Mucosa of gallbladder (tissue), 1 donor: ENCODE measurements around the gene TMEM121. TPM values are rescaled to one million over a fixed set of nuclear protein-coding genes. Genes with fewer than 3 reads are reported as not detected.
A peak's percentile ranks its signal among the peaks of the same experiment; 100 is the strongest.

Experiments used
- DNase-seq: peaks from one replicate; pipeline ENCODE4 v3.0.0-alpha.2; 2020; ENCODE audit warnings: low spot score
- total RNA-seq: library from RNA; stranded (reverse); gene quantifications from one replicate; pipeline ENCODE4 v1.2.1, GENCODE V29; 2021
- donor health status: DM: no; HTN: no; CAD: no.

Gene TMEM121
- total RNA-seq, 1 donor from 2014 or later, result 3.7 TPM

DNA sequence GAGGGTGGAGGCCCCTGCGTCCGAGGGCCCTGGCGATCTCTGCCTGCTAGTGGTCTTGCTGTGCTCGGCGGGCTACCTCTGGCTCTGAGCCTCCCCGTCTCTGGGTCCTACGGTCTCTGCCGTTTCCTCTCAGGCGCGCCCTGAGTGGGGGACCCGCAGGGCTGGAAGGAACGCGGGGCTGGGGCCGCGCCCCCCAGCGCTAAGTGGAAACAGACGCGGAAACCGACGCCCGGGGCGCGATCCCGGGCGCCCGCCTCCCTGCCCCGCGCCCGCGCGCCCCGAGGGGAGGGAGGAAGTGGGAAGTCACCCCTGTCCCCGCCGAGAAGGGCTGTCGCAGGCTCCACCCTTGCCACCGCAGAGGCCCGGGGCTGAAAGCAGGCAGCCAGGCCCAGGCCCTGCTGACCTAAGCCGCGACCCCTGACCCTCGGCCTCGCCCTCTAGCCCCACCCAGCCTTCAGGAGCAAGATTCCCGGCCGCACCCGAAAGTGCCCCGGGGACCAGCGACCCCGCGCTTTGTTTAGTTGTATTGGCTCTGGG, 38.9 kb upstream of the TMEM121 start:
- no peak for DNase-seq

GRCh38 chr14:105487986-105488777, 38.2 kb upstream of the TMEM121 start:
- DNase-seq, result no peak

- no peak for DNase-seq
These were observed 37.4 kb upstream of the TMEM121 start for GRCh38 chr14:105488781-105489541.

DNA sequence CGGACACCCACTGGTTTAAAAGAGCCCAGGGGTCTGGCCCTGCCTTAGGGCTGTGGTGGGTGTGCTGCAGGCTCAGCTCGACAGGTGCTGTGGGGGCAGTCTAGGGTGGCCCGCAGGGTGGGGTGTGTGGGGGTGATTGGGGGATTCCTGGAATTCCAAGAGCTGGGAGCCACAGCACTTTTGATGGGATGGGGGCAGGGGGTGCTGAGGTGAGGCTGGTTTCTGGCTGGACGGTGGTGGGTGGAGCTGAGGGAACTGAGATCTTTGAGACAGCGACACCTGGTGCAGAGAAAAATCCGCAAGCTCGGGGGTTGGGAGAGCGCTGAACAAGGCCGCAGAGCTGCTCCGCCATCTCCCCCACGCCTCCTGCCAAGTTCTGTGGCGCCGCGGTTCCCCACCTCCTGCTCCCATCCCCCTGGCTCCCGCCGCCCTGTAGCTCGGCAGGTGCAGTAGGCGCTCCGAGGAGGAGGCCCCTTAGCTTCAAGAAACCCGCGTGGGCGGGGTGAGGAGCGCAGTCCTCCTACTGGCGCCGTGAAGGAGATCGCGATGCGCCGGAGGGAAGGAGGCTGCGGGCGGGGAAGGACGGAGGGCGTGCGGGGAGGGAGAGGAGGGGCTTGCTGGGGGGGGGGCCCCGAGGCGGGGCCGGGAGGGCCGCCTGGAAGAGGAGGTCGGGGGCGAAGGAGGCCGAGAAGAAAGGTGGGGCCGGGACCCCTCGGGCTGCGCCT, 36.7 kb upstream of the TMEM121 start:
- DNase-seq, result peak; percentile 90

DNA sequence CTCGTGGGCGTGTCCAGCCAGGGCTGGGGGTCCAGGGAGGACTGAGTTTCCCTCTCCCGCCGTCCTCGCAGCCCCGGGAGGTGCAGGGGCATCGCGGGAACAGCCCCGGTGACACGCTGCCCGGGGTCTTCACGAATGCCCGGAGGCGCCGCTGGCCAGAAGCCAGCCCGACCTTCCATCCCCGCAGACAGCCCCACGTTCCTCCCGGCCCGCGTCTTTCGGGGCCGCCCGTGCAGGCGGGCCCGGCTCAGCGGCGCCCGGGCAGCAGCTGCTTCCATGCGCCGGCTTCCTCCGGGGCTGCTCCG, 36.2 kb upstream of the TMEM121 start:
- no peak for DNase-seq

- DNase-seq, result peak; percentile 100
These were observed 35.6 kb upstream of the TMEM121 start, which contains the start of gene TEDC1 for GRCh38 chr14:105490572-105491365. TEDC1 (plus strand) TSS chr14:105491246; CDS start chr14:105491376, 130 bp downstream.

DNA sequence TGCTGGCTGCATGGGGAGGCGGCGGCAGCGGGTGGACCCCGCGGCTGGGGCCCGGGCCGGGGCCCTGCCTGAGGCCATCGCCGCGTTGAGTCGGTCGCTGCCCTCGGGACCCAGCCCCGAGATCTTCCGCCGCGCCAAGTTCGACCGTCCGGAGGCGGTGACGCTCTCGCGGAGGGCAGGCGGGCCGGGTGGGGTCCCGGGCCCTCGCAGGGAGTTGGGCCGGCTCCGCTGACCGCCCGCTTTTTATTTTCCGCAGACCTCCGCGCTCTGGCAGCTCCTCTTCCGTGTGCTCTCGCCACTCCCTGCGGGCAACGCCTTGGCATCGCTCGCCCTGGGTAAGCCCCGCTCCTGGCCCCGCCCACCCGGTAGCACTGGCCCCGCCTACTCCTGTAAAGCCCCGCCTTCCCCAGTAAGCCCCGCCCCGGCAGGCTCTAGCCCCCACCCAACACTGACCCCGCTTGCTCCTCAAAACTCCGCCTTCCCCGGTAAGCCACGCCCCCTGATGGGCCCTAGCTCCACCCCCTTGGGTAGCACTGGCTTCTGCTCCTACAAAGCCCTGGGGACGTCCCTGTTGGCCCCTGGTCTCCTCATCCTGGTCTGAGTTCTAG, 34.9 kb upstream of the TMEM121 start:
- no peak for DNase-seq

- no peak for DNase-seq
These were observed 34.1 kb upstream of the TMEM121 start for GRCh38 chr14:105492031-105492970.

GRCh38 chr14:105492971-105493871, 33.2 kb upstream of the TMEM121 start:
- no peak for DNase-seq

DNA sequence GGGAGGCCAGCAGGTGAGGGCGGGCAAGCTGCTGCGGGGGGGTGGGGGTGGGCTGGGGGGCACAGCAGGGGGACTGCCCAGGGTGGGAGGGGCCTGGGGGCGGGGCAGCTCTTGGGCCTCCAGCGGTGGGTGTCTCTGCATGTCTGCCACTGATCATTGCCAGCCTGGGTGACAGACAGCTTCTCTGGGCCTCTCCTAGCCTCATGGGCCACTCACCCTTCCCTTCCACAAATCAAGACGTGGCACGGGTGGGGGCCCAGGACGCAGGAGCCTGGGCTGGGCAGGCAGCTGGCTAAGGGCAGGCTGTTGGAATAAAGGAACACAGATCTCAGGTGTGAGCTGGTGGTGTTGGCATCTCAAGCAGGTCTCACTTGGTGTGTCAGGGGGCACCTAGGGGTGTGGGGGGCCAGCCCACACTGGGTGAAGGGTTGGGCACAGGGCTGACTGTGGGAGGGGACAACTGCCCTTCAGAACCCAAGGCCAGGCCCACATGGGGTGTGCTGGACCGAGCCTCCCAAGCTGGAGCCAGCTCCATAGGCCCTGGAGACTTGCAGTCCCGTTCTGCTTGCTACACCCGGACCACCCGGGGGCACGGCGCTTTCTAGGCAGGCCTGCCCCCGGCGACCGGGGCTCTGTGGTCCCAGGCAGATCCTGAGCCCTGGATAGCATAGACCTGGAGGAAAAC, 32.3 kb upstream of the TMEM121 start:
- no peak for DNase-seq

DNA sequence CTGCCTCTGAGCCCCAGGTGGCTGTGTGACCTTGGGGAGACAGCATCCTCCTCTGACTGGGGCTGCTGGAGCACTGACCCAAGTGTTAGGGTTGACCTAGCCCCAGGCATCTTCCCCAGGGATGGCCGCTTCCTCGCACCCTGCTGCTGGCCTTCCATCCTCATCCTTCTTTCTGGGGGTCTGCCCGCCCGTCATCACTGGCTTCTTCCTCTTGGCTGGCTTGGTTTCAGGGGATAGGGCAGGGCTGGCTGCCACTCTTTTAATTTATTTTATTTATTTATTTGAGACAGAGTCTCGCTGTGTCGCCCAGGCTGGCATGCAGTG, 31.8 kb upstream of the TMEM121 start:
- DNase-seq, result no peak

DNA sequence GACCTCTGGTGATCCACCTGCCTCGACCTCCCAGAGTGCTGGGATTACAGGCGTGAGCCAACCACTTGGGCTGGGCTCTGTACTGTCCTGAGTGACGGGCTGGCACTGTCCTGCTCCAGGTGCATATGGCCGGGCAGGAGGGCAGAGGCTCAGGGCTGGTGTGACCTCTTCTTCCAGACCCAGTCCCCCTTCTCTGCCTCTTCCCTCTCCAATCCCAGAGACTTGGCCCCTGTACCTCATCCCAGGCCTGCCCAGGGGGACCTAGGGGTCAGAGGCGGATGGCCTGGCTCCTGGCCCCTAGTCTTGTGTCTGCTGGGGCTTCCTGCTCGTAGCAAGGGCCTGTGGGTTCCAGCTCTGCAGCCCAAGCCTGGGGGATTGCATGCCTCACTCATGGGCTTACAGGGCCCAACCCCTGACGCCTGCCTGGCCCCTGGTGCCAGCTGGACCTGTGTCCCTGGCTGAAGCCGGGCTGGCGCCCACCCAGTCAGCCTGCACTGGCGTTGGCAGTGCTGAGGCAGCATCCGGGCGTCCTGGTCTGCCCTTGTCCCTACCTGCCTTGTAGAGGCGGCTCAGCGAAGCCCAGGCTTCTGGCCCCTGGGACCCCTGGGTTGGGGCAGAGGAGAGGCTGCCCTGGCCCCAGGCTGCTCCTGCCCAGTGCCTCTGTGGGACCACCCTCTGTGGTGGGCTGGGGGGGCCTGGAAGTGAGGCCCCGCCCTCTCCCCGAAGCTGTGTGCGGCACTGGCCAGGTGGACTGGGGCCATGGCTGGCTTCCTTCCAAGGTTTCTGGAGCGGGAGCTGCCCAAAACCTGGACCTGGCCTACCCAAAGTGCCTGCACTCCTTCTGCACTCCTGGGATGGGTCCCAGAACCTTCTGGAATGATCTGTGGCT, 31.0 kb upstream of the TMEM121 start:
- no peak for DNase-seq

DNA sequence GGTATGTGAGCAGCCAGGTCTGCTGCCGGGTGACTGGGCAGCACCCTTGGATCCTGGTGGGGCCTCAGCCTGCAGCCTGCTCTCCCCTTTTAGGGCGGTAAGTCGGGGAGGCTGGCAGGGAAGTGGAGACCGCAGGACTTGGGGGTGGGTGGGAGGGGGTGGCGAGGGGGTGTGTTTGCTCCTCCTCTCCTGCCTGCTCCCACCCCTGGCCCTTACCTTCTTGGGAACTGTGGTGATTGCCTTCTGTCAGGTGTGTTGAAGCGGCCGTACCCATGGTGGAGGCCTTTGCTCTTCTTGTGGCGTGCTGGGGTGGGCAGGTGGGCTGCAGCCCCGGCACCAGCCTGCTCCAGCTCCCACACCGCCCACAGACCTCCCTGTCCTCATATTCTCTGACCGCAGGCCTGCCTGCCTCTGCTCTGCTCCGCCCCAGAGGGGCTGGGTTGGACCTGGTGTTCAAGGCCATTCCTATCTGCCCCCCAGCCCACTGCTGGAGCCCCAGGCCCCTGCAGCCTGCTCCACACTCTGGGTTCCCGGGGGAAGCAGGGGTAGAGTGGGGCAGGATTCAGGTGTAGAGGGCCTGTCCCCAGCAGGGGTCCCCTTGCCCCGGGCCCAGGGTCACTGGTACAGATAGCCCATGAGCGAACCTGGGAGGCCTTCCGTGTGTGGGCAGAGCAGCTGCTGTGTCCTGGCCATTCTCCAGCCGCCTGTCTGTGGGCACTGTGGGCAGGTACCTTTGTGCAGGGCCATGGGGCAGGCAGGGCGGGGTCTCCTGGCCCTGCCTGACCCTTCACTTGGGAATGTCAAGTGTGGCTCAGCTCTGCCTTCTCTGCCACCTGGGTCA, 30.2 kb upstream of the TMEM121 start:
- DNase-seq, result no peak

DNA sequence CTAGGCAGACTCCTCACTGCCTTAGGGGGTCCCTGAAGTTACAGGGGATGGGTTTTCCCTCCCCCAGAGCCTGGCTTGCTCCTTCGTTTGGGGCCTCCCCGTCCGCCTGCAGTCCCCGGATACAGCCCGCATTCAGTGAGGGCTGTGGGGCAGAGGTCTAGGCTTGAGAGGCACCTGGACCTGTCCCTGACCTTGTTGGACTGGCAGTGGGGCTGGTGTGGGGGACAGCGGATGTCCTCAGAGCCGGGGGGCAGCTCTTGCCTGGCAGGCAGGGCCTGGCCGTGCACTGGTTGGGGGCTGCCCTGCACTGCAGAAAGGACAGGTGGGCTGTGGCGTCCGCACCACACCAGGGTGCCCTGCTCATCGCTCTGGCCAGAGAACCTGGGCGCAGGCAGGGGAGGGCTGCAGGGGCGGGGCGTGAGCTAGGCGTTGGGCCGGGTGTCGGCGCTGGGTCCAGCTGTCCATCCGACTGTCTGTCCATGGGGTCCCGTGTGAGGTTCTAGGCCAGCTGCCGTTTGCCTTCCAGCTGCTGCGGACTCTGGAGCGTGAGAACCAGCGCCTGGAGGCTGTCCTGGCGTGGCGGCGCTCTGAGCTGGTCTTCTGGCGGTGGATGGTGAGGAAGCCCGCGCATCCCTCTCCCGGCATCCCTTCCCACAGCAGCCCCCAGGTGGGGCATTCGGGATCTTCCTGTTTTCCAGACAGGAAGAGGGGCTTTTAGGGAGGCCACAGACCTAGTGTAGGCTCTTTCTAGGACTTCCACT, 29.4 kb upstream of the TMEM121 start:
- no peak for DNase-seq

DNA sequence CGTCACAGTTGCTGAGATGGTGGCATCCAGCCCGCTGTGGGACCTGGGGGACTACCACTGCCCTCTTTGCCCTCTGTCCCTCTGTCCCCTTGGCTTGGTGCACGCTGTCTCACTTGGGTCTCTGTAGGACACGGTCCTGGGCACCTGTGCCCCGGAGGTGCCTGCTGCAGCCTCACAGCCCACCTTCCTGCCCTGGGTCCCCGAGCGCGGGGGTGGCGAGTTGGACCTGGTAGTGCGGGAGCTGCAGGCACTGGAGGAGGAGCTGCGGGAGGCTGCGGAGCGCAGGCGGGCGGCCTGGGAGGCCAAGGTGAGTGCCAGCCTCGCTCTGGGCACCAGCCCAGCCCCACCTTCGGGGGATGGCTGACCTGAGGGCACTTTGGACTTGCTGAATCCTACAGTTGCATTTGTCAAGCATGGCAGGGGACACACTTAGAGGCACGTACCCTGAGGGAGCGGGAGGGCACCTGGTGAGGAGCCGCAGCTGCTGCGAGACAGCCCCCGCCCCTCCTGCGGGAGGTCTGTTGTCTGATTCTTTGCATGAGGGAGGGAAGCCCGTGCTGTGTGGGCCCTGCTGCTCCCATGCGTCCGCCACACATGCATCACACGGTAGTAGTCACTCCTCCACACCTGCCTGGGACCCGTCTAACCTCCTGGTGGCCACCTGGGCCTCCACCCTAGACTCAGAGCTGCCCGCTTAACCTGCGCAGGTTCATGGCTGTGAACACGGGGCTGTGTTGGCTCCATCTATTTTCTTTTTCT, 28.5 kb upstream of the TMEM121 start:
- DNase-seq, result no peak
